HG02623 (cell line): ENCODE results near the gene WHAMM.

ENCODE experiments used
- ATAC-seq: cut with Tn5 transposase; IDR thresholded peaks from one replicate; pipeline ENCODE4 v1.9.1; 2021; ENCODE audit warnings: moderate library complexity; ENCODE audit not compliant: unreplicated experiment

The WHAMM gene

DNA sequence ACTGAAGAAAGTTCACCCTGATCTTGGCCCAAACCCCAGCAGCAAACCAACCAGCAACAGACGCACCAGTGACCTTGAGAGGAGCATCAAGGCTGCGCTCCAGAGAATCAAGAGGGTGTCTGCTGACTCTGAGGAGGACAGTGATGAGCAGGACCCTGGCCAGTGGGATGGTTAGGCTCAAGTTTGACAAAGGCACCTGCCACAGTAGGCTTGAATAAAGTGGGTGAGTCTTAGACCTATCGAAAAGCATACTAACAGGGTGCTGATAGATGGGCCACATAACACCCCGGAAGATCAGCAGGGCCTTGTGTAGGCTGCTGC is 23.9 kb downstream of the WHAMM start:
- no peak for ATAC-seq

- ATAC-seq = no peak
Measured at GRCh38 chr15:82835391-82835917, 26.0 kb downstream of the WHAMM start.

DNA sequence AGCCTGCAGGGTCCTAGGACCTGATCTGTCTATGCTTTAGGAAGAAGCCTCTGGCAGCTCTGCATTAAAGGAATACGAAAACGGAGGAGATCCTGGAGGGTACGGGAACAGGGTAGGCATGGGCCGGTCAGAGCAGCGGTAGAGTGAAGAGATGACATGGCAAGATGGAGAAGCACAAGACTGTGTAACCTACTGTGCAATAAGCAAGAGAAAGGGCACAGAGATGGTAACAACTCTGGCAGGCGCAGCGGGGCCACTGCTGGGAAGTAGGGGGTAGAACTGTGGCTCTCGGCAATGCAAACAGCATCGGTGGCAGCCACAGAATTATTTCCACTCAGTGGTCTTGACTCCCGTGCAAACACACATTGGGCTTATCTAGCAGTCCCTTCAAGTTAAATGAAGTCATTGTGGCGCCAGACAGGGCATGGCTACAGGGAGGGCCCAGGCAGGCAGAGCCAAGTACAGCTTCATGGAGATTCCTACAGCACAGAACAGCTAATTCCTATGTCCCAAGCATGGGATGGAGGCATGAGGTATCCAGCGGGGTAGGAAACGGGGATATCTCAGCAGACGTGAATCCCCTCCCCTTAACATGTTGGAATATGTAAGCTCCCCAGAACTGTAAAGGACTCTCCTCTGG is 28.8 kb downstream of the WHAMM start:
- no peak for ATAC-seq

DNA sequence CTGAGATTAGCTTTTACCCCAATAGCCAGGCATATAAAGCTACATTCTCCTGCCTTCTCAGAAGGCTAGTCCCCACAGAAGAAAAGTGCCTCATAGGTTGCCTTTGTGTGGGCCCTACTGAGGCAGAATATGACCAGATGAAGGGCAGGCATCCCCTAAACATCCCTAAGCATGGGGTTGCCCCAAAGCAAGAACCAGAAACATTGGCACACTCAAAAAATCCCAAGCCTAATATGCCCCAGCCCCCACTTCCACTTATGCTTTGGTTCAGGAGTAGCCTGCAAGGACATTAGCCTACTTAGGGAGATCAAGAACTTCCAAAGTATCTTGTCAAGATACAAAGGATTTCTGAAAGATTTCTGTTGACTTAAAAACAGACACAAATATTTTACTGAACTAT is 29.7 kb downstream of the WHAMM start:
- ATAC-seq = no peak

DNA sequence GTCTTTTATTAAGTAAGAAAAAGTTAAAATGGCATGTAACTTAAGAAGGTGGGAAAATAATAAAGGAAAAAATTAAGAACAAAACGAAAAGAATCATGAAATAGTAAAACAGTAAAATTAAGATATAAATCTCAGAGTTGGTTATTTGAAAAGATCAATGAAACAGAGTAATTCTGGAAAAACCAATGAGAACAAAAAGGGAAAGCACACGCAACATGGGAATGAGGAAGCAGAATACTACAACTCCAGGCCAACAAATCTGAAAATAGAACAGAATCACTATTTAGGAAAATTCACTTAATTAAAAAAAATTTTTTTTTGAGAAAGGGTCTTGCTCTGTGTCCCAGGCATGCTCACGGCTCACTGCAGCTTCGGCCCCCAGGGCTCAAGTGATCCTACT is 30.7 kb downstream of the WHAMM start:
- no peak for ATAC-seq

DNA sequence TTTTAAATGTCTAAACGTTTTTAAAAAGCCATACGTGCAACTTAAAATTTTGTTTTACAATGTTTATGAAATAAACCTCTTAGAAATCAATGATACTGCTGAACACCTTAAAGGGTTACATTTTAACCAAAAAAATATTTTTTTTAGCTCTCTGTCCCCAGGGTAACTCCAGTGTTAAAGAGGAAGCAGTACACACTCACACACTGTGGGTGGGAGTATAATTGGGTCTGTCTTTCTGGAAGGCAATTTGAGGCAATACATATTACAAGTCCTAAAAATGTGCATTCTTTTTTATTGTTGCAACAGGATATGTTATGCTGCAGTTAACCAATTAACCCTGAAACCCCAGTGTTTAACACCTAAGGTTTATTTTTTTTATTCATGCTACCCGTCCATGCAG is 34.1 kb downstream of the WHAMM start:
- ATAC-seq = no peak

- no peak for ATAC-seq
Measured at GRCh38 chr15:82845686-82846085, 36.3 kb downstream of the WHAMM start.

- ATAC-seq = no peak
Measured at GRCh38 chr15:82846621-82847020, 37.2 kb downstream of the WHAMM start.

DNA sequence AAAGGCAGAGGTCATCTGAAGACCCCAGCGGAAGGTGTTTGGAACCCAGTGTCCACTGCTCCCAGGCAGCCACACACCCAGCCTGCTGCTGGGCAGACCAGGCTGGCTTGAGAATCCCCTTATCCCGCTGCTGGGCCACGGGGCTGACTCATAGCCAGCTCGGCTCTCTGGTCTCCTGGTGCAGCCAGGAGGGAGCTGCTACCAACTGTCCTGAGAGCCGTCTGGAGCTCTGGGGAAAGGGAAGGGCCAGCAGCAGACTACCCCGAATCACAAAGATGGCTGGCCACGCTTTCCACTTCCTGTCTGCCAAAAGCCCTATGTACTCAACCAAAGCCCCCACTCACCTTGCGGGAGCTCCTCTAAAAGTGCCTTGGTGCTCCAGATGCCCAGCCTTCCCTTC is 38.3 kb downstream of the WHAMM start:
- no peak for ATAC-seq

DNA sequence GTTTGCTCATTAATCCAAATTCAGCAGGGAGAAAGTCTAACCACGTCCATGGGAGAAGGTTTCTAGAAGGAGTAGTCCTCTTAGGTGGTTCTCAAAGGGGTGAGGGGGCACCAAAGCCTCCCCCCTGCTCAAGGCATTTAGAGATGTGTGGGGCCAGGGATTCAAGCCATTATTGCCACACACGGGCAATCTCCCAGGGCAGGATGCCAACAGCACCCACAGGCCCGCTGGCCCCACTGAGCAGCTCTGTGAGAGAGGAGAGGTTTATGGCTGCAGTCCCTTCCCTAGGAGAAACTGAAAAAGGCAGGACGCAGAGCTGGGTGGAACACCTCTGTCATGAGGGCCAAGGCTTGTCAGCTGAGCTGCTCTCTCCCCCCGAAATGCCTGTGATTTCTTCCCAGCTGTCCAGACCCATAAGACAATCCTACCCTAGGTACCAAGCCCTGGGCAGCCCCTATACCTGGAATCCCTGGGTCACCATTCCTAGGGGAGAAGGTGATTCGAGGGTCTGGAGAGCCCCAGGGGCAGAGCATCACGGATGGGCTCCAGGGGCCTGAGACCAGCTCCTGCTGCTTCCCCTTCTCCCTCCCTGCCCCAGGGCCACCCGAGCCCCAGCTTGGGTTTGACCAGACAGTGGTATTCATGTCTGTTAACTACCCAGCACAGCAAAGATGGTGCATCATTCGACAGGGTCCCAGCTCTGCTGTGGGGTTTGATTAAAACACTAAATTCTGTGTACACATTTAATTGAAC is 39.0 kb downstream of the WHAMM start:
- ATAC-seq = no peak

DNA sequence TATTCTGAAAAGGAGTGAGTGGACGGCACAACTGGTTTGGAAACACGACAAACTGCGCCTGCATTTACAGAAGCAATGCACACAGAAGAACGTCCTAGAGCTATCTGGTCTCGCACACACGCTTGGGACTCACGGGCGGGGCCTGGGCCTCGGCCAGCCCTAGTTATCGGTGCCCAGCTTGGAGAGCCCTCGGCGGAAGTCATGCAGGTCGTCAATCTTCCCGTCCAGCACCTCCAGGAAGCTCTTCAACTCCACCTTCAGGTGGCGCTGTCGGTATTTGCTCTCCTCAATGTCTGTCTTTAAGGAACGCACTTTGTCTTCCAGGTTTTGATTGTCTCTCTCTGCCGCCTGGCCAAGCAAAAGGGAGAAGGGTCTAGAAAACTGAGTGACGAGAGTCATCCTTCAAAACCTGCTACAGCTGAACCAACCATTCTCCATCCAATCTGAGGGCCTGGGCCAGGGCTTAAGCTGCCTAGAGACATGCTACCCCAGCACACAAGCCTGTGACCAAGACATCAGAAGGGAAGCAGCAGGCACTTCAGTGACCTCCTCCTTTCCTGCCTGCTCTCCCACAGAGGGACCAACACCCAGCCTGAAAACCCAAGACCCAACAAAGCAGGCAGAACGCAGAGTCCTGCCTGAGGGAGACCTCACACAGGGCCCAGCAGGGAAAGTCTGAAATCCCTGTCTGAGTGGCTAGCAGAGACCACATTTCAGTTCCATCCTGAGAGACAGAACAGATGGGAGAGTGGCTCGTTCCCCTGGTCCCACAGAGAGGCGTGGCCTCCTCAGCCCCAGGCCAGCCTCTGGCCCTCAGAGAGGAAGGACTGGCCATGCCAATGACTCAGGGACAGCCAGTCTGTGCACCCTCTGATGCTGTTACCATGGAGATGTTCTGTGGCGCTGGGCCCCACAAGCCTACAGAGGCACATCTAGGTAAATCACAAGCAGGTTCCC is 40.4 kb downstream of the WHAMM start:
- ATAC-seq = no peak

GRCh38 chr15:82850731-82851130 is 41.3 kb downstream of the WHAMM start:
- no peak for ATAC-seq

GRCh38 chr15:82851306-82851850 is 42.0 kb downstream of the WHAMM start:
- ATAC-seq = no peak

DNA sequence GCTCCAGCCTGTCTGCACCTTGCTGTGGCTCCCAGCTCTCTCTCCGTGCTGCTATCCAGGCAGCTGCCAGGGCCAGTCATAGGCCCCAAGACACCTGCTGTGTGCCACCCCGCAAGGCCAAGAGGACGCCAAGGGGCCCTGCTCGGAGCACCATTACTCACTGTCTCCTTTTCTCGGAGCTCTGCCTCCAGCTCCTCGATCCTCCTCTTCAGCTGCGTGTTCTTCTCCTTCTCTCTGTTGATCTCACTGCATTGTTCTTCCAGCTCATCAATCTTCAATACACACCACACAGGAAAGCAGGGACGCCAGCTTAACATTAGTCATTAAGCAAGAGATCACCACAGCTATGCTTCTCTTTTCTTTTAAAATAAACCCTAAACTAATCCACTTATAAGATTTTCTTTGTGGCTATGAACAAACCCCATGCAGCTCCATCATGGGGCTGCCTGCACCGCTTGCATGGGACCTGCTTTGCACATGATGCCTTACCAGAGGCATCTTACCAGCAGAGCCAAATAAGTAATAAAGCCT is 42.6 kb downstream of the WHAMM start:
- ATAC-seq = no peak

DNA sequence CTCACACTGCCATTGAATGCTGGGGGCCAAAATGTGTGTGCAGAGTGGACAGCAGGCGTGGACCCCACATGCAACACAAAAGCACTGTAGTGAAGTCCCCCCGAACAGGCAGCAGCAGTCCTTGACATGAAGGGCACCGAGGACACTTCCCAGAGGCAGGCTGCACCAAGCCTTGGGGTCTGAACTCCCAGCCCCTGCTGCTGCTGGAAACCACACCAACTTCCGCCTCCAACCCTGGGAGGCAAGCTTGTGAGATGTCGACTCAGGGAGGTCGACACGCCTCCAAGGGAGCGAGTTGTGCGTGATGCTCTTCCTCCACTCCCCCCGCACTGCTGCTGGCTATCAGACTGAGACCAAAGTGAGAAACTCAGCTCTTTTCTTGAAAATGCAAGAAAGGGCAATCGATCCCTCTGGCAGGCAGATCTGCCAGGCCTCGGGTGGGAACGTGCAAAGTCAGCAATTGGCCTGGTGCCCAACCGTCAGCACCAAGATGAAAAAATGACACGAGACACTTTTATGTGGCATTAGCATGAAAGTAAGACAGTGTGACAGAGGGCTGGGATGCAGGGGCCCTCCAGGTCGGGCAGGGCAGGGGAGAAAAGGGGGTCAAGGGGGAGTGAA is 43.6 kb downstream of the WHAMM start:
- no peak for ATAC-seq

- no peak for ATAC-seq
Measured at GRCh38 chr15:82854554-82854953, 45.1 kb downstream of the WHAMM start.

DNA sequence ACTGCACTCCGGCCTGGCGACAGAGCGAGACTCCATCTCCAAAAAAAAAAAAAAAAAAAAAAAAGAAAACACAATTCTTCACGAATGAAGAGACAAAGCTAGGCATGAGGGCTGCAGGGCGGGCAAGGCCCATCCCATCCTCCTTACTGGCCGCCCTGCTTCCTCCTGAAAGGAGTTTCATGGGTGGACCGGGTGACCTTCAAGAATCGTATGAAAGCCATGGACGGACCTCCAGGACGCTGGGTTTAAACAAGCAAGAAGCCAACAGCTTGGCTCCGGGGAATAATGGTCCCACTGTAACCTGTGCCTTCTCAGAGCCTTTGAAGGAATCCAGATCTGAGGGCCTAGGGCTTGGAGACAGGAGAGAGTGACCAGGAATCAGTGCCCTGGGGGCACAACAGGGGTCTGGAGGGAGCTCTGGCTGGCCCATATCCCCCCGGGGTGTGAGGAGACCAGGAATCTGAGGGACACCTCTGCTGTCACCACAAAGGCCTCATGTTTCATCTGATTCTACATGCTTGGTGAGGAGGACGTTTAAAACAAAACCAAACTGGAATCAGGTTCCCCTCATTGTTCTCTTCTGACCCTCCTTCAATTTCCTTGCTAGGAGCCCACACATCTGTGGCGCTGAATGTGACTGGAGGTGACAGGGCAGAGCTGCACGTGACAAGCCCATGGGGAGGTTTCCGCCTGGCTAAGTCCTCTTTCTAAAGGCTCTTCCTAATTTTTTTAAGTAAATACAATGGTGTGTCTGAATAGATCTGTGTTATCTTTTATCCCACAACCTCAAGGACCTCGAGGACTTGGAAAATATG is 46.1 kb downstream of the WHAMM start:
- no peak for ATAC-seq

- ATAC-seq = no peak
Measured at GRCh38 chr15:82856397-82857170, 47.2 kb downstream of the WHAMM start.

DNA sequence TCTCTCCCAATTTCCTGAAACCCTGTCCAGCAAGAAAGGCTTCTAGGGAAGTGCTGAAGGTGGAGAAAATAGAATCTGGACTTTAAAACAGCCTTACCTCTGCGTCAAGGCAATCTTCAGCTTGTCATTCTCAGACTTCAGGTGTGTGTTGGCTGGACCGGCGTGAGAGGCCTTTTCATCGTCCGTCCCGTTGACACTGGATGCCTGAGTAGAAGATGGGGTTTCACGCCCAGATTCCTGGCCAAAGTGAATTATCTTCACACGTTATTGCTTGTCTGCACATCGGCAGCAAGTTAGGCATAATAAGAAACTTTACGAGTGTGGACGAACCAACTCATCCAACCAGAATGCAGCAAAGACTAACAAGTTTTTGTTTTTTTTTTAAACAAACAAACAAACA is 49.5 kb downstream of the WHAMM start:
- no peak for ATAC-seq
